Activated T-cell treated with anti-CD3 and anti-CD28 coated beads for 1 hour (primary cell): ENCODE data around the gene RAB40B.
"Not testable (repeated sequence)": the region's sequence is repeated elsewhere in the genome, so short reads cannot be mapped to it uniquely, and the experiment has no call there.

ENCODE experiments used
- DNase-seq: peaks from one replicate; pipeline ENCODE4 v3.0.0-alpha.2; 2020; ENCODE audit warnings: low read depth

RAB40B gene

GRCh38 chr17:82667668-82668000 is 30.9 kb downstream of the RAB40B start:
- DNase-seq, result no peak

GRCh38 chr17:82666931-82667667 is 31.4 kb downstream of the RAB40B start:
- no peak for DNase-seq

GRCh38 chr17:82665891-82666290 is 32.6 kb downstream of the RAB40B start:
- DNase-seq, result no peak

- DNase-seq, result no peak
Observed at GRCh38 chr17:82665217-82665616, 33.3 kb downstream of the RAB40B start.

GRCh38 chr17:82664701-82665182 is 33.8 kb downstream of the RAB40B start:
- no peak for DNase-seq

GRCh38 chr17:82664276-82664575 is 34.3 kb downstream of the RAB40B start:
- DNase-seq, result no peak

GRCh38 chr17:82663381-82664275 is 34.9 kb downstream of the RAB40B start:
- no peak for DNase-seq

GRCh38 chr17:82662711-82663261 is 35.7 kb downstream of the RAB40B start:
- DNase-seq, result no peak

GRCh38 chr17:82661717-82662683 is 36.5 kb downstream of the RAB40B start:
- DNase-seq, result no peak

- no peak for DNase-seq
Observed at GRCh38 chr17:82659886-82660285, 38.6 kb downstream of the RAB40B start.

GRCh38 chr17:82658796-82659452 is 39.6 kb downstream of the RAB40B start:
- DNase-seq, result no peak

- DNase-seq, result no peak
Observed at GRCh38 chr17:82658331-82658730, 40.2 kb downstream of the RAB40B start.

- DNase-seq, result no peak
Observed at GRCh38 chr17:82657926-82658325, 40.6 kb downstream of the RAB40B start.

GRCh38 chr17:82656266-82656665 is 42.2 kb downstream of the RAB40B start:
- DNase-seq, result no peak

GRCh38 chr17:82655523-82655922 is 43.0 kb downstream of the RAB40B start:
- DNase-seq, result no peak

GRCh38 chr17:82655038-82655479 is 43.4 kb downstream of the RAB40B start:
- no peak for DNase-seq

GRCh38 chr17:82654611-82655010 is 43.9 kb downstream of the RAB40B start:
- DNase-seq, result not testable (repeated sequence)

GRCh38 chr17:82653651-82654528 is 44.6 kb downstream of the RAB40B start:
- no peak for DNase-seq

GRCh38 chr17:82650723-82651122 is 47.8 kb downstream of the RAB40B start:
- no peak for DNase-seq
